Ishikawa (cell line): ENCODE data around the gene TFF3.

ENCODE experiments used
- CEBPB ChIP-seq: IDR thresholded peaks from 2 replicates; pipeline ENCODE4 v1.6.1; 2012
- CREB1 ChIP-seq: IDR thresholded peaks from 2 replicates; pipeline ENCODE4 v1.6.1; 2012; ENCODE audit warnings: low read depth
- EGR1 ChIP-seq: IDR thresholded peaks from 2 replicates; pipeline ENCODE4 v1.6.1; 2012
- EP300 ChIP-seq: IDR thresholded peaks from 2 replicates; pipeline ENCODE4 v1.6.1; 2012; ENCODE audit warnings: borderline replicate concordance
- FOXM1 ChIP-seq: IDR thresholded peaks from 2 replicates; pipeline ENCODE4 v1.6.1; 2012; ENCODE audit warnings: low read depth, borderline replicate concordance
- MAX ChIP-seq: IDR thresholded peaks from 2 replicates; pipeline ENCODE4 v1.6.1; 2012
- NFIC ChIP-seq: IDR thresholded peaks from 2 replicates; pipeline ENCODE4 v1.6.1; 2012
- RAD21 ChIP-seq: IDR thresholded peaks from 2 replicates; pipeline ENCODE4 v1.6.1; 2012; ENCODE audit warnings: low read depth
- REST ChIP-seq: IDR thresholded peaks from 2 replicates; pipeline ENCODE4 v1.6.1; 2012; ENCODE audit warnings: low read depth, mild to moderate bottlenecking
- TAF1 ChIP-seq: IDR thresholded peaks from 2 replicates; pipeline ENCODE4 v1.6.1; 2012; ENCODE audit warnings: low read depth, mild to moderate bottlenecking
- TCF12 ChIP-seq: IDR thresholded peaks from 2 replicates; pipeline ENCODE4 v1.6.1; 2012; ENCODE audit warnings: low read depth
- TEAD4 ChIP-seq: IDR thresholded peaks from 2 replicates; pipeline ENCODE4 v1.6.1; 2012
- USF1 ChIP-seq: IDR thresholded peaks from 2 replicates; pipeline ENCODE4 v1.6.1; 2012
- YY1 ChIP-seq: IDR thresholded peaks from 2 replicates; pipeline ENCODE4 v1.6.1; 2012; ENCODE audit warnings: low read depth

- TF ChIP-seq NFIC (no peak), TCF12 (no peak), YY1 (no peak), RAD21 (no peak), TAF1 (no peak), MAX (no peak), EP300 (no peak), CEBPB (no peak), EGR1 (no peak), REST (no peak), FOXM1 (no peak), CREB1 (no peak), USF1 (no peak), TEAD4 (no peak)
Measured at GRCh38 chr21:42331660-42332059, 16.5 kb upstream of the TFF3 start.
